ENCODE results near the gene PTPRM.

Gene PTPRM

DNA sequence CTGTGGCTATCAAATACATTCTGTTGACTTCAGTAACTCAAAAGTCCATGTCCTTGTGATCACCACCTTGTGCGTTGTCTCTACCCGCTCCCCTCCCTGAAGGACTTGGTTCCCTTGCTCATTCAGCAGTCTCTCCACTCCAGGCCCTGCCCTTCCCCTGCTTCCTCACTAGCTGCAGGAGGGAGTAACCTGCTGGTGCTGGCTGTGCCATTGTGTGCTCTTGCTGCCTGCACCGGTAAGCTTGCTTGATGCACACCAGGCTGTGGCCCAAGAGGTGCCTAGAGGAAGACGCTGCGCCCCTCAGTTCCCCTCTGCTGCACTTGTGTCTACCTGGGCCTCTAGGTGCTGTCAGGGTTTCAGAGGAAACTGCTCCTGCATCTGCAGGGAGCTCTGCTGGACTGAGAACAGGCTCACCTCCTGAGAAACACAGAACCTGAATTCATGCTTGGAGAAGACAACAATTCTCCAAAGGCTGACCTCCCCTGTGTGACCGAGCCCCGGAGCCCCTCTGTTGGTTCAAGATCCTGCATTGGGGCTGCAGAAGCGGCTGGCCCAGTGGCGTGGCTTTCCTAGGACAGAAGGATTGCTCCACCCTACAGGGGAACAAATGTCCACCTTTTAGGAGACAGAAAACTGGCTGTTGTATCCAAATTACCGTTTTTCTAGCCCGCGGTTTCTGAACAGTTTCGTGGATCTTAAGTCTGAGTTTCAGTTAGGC is 33.6 kb downstream of the PTPRM start:
- DNase-seq = no peak

DNA sequence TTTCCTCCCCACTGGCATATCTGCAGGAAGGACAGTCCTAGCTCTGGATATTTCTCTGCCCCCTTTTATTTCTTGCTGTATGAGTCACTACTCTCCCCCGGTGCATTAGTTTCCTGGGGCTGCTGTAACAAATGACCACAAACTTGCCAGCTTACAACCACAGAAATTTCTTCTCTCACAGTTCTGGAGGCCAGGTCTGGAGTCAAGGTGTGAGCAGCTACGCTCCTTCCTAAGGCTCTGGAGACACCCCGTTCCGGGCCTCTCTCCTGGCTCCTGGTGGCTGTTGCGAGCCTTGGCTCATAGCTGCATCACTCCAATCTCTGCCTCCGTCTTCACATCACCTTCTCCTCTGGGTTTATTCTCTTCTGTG is 34.1 kb downstream of the PTPRM start:
- DNase-seq = peak; percentile 74

DNA sequence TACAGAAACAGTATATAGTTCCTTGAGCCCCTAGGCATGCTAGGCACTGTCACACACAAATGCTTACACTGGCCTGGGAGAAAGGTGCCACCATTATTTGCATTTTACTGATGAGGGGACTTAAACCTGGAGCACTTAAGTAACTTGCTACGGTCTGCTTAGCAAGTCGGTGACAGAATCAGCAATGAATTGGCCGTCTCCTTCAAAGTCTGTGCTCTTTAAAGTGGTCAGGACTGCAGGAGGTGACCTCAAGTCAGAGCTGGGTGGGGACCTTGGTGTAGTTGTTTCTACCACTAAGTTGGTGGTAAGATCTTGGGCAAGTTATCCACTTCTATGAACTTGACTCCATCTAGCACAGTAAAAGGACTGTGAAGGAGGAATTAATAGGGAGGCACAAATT is 34.8 kb downstream of the PTPRM start:
- DNase-seq = no peak

DNA sequence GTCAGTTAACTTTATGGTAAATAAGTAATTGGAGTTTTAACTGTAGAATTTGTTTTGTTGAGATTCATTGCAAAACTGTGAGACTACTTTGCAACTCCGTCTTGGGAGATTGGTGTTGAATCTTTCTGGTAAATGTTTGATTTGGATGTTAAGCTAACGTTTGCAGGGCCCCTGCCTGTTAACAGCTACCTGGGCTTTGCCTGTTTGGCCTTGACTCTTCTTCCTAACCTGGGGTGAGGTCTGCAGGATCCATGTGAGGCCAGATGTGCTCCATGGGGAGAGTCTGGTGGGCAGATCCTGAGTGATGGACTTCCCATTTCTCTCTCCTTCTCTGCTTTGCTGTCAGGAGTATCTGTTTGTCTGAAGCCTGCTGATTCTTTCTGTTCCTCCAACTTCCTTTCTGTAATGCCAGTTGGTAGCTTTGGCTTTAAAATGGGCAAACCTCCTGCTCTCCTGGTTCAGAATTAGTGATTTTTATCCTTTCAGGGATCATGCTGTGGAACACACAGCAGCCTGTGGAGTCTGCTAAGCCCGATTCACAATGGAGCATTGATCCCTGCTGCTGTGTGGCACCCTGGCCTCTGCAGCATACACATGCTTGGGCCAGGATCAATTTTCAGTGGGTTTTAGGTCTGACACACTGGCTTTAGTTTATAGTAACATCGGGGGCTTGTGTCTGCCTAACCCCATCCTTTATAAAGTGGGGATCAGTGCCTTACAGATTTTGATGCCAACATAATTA is 36.3 kb downstream of the PTPRM start:
- DNase-seq = no peak

DNA sequence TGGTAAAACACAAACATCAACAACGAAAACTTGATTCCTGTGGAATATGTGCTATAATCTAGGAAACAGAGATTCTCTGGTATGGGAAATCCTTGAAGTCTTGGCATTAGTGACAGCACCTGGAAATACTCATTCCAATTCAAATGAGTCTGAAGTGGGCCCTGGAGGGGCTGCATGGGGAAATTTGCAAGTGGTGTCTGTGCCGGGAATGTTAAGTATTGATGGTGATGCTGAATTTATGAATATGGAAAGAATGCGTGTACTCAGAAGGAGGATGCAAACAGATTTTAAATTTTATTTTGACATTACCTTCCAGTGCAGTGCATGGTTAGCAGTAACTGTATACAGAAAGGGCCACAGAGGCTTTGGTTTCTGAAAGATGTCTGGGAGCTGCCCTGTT is 37.2 kb downstream of the PTPRM start:
- DNase-seq = no peak

DNA sequence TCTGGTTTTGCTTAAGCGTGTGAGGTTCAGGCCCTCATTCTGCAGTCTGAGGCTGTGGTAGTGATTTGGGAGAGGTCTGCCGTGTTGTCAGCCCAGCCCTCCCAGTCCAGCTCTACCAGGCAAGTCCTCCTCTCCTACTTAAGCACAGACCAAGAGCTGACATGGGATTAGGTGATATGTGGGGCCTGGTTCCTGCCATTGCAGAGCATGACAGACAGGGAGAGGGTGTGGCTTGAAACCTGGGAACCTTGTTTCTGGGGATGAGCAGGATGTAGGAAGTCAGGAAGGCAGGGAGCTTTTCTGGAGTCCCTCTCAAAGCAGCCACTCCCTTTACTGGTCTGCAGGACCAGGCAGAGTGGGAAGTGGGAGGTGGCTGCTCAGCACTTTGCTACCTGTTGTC is 38.6 kb downstream of the PTPRM start:
- DNase-seq = no peak

DNA sequence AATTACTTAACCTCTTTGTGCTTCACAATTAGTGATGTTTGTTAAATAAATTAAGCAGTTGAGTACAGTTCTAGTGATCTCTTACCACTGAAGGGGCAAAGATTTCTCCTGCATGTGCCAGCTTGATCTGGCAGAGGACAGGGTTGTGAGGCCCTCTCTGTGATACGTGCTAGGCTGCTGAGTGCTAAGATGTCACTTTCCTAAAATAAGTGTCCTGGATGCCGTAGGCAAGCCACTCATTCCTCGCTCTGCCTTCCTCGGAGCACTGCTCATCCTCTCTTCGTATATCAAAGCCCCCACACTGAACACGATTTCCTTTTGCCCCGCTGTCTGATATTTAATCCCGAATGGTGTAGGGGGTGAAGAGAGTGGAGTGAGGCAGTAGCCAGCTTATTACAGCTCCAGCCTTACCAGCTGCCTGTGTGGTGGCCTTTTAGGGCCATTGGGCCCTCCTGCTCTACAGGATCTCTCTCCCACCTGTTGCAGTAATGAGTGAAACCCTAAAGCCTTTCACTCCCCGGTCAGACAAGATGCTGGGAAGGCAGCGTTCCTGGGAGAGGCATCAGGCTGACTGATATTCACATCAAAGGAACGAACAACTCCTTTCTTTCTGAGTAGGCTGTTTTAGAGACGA is 40.5 kb downstream of the PTPRM start:
- no peak for DNase-seq

DNA sequence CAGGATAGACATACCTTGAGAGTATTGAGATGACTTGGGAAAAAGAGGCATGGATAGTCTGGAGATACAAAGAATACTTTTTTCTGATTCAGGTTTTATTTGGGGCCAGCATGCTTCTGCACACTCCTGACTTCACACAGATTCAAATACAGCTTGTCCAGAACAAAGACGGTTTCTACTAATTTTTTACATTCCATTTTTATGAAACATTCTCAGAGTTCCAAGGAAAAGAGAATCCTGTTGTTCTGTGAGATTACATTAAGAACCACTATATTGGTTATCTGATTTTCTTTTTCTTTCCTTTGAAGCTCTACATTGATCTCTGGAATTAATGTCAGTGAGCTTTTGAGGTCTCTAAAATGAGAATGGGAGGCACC is 41.0 kb downstream of the PTPRM start:
- peak; percentile 56 for DNase-seq

DNA sequence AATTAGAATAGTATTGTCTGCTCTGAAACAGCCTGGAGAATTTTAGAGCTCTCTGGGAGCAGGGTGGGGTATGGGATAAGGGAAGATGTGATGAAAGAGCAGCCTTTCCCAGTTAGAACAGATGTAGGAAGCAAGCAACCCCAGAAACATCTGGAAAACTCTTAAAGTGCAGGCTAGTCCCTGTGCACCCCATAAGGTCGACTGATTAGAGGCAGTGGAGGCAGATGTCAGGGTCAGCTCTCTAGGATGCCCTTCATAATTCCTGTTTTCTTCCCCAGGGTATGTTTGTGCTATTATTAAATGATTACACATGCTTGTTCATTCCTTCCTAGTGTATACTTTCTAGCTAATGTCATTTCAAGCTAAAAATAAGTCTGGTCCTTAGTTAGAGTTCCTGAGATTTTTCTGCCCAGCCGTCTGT is 41.7 kb downstream of the PTPRM start:
- DNase-seq = peak; percentile 85

DNA sequence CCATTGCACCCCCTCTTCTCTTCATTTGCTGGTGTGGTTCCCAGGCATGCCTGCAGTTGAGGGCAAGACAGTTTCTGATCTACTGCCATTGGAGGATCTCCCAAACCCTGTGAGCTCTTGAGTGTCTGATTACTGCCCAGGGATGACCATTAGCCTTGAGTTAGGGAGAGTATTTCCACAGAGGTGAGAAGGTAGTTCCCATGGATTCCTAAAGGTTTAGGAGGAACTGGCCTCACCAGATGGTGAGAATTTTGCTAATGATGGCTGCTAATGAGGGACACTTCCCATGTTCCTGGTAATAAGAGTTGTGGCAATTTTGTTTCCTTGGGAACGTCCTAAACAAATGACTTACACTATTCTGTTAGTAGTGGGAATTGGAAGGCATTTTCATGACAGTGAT is 42.5 kb downstream of the PTPRM start:
- no peak for DNase-seq

DNA sequence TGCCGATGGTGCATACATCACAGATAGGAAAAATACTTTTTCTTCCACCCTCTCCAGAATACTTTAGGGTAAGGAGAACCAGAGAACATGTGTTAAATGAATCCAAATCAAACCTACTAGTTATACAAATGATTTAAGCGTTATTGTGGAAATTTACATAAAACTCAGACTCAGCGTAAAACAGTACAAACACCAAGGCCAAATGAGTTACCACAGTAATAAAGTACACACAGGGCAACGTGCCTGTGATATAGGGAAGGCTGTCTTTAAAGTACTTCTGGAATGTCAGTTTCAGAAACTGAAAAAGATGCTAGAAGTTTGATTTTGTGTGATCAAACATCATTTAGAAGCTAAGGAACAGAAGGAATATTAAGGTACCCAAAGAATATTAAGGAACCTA is 46.9 kb downstream of the PTPRM start:
- no peak for DNase-seq

DNA sequence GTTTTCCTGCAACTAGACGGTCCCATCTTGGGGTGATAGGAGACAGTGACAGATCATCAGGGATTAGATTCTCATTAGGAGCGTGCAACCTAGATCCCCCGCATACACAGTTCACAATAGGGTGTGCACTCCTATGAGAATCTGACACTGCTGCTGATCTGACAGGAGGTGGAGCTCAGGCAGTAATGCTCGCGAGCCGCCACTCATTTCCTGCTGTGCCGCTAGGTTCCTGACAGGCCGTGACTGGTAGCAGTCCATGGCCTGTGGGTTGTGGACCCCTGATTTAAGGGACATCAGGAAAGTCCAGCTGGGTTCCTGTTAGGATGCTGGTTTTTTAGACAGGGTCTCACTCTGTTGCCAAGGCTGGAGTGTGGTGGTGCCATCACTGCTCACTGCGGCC is 48.7 kb downstream of the PTPRM start:
- no peak for DNase-seq

DNA sequence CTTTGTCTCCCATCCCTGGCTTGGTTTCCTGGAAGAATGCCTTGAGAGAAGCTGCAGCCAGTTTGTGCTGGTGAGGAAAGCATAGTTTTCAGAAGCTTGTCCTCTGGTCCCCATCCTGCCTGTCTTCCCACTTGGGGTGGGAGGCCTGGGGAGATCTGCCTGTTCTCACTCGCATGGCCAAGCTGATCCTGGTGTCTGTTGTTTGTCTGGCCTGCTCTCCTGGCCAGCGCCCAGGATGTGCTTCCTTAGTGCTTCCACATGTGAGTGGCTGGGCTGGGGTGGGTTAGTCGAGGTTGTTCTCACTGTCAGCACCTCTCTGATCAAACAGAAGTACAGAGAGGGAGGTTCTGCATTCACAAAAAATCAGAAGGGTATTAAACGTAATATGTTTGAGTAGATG is 49.5 kb downstream of the PTPRM start:
- peak; percentile 78 for DNase-seq

DNA sequence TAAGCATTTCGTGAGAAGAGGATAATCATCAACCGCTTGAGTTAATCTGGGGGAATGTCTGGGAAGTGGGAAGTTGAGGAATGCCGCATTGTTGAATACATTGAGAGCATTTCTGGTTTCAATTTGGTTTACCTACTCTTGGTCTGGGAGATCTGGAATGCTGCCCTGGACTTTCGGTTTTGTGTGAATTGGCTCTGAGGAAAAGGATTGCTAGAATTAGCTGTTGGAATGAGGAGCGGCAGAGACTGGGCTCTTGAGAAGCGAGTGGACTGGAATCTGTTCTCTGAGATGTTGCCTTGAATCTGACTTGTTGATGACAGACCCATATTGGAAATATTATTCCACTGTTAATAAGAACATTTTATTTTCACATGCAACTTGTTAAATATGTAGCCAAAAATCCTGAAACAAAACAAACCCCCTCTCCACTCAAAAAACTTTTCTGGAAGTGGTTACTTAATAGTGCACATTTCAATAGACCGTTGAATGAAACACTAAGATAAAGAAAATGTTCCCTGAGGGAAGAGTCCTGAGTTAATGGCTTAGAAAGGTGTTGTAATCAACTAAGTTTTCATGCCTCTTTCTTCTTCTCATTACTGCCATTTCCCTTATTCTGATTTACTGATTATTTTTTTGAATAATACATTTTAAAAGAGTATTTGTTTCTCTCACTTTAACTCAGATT is 50.8 kb downstream of the PTPRM start:
- peak; percentile 100 for DNase-seq

DNA sequence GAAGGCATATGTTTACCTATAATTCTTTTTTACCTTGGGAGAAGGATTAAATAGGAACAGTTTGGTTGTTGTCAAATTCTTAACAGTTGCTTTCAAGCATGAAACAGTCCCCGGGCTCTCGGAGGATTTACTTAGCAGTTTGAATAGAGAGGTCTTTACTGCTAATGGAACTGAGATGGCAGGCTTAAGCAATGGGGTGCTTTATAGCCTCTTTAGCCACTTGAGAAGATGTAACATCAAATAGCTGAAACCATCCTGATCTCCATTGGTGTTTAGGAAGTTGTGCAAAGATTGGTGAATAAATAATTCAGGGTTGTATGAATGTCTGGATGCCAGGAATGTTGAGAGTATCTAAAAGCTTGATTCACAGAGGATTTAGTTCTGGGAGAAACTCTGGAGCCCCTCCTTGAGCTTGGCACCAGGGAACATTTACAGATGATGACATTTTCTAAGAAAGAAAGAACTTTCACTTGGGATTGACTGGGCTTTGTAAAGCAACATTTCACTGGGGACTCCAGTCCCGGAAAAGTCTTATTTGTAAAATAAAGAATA is 51.9 kb downstream of the PTPRM start:
- peak; percentile 69 for DNase-seq

DNA sequence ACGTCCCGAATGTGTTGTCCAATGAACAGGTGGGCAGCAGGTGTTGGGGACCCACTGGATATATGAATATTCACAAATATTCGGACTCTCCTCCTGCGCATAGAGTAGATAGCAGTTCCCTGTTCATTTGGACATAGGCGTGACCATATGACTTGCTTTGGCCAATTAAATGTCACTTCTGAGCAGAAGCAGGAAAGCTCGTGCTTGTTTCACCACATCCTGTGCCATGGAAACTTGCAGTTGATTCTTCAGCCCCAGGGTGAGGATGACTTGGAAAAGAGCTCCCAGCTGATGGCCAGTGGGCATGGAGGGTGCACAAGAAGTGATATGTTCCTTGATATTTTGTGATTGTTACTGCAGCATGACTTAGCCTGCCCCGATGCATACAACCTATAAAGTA is 52.6 kb downstream of the PTPRM start:
- DNase-seq = peak; percentile 45

DNA sequence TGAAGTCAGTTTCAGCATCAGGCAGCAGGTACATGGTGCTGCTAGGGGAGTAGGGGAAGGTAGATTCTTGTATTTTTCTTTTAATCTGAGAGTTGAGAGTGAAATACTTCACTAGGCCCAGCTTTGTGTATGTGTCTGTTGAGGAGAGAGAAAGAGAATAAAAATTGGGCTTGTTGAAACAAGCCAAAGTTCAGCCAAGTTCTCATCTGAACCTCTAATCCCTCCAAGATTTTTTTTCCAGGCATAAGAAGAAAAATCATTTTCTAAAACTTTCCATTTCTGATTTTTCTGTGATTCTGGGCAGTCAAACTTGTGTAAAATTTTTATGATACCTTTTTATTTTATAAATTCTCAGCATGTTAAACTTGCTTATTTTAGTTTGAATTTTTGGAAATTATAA is 55.6 kb downstream of the PTPRM start:
- DNase-seq = no peak

DNA sequence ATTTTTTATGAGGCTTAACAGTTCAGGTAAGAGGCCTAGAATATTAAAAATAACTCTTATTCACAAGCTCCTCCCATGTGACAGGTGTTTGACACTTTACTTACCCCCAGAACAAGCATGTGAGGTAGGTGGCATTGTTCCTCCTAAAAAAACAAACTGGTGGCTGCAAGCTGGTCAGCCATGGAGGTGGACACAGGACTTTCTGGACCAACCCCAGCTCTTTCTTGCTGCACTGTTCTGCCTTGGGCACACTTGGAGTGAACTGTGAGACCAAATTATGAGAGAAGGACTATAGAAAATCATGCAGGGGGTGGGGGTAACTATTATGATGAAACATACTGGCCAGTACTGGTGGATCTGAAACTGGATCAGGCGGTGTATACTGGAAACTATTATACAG is 56.6 kb downstream of the PTPRM start:
- no peak for DNase-seq

DNA sequence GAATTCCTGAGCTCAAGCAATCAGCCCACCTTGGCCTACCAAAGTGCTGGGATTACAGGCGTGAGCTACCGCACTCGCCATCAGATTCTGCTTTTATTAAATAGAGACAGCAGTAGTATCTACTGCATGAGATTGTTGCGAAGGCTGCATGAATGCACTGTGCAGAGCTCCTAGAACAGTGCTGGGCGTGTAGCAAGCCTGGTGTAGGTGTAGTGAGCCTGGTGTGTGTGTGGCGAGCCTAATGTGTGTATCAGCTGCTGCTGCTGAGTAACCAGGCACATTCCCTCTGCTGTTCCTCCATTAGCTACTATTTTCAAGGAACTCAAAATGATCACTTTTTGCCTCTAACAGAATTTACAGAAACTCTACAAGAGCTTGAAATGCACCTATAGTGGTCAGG is 57.6 kb downstream of the PTPRM start:
- DNase-seq = no peak

DNA sequence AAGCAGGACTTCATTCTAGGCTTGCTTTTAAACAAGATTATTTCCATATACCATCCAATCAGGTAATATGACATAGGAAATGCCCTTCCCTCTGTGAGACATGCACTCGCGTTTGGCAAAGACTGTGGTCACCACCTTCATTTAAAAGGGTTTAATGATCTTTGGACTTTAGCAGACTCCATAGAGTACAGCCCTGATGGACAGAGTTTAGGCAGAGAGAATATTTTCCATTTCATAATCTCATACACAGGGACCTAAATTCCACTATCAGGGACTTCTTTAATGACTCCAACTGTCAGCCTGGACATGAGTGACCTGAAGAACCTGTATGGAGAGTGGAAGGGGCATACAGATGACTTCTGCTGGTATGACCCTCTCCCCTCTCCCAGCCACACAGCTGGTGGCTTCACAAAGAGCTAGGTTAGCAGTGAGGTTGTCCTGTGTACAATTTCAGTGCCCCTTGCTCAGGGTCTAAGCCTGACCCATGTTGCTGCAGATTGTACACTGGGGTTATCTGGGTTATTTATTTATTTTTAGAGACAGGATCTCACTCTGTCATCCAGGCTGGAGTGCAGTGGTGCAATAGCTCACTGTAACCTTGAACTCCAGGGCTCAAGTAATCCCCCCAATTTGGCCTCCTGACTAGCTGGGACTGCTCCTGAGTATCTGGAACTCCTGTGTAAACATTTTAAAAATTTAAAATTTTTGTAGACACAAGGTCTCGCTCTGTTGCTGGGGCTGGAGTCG is 59.2 kb downstream of the PTPRM start:
- DNase-seq = no peak

DNA sequence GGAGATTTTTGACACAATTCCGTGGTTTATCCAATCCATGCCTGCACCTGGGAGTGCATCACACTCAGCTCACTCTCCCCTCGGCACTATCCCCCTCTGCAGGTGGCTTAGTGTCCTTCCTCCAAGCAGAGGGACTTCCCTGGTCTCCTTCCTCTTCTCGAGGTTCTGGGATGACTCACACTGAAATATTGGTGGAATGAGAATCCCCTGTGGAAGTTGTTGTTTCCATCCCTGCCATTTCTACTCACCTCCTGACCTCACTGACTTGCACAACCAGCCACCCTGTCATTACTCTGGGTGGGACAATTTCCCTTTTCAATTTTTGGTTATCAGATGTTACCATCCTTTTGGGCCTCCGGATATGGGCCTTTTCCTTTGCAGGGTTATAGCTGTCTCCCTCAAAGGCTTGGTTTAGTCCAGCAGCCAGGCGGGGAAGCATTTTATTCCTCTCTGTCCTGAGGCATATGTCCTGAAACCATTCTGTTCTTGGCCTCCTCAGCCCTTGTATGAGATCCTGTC is 59.9 kb downstream of the PTPRM start:
- peak; percentile 82 for DNase-seq

DNA sequence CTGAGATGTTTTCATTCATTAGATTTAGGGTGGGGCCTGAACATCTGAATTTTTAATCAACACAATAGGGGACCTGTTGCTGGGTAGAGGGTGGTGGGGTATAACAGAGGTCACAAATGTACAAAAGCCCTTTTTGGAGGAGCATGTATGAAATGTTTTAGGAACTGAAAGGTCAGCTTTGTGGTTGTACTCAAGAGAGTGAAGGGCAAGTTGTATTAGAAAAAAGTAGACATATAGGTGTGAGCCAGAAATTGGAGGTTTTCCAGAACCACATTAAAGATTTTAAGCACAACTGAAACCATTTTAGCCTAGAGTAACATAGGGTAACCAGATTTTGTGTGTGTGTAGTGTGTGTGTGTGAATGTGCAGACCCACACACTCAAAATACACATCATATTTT is 62.3 kb downstream of the PTPRM start:
- no peak for DNase-seq
